Immature natural killer cell (primary cell): ENCODE data around the gene KRTAP10-6. TPM values are rescaled to one million over a fixed set of nuclear protein-coding genes. Genes with fewer than 3 reads are reported as not detected.
"Not testable (repeated sequence)": the region's sequence is repeated elsewhere in the genome, so short reads cannot be mapped to it uniquely, and the experiment has no call there.

ENCODE experiments used
- DNase-seq, 3 donors: peaks; one replicate each; pipeline ENCODE4 v3.0.0; 2022; ENCODE audit warnings: mixed read lengths in 1 of 3
- H3K27ac Mint-ChIP-seq, 6 donors: one replicate each; pipeline ENCODE4 v1.8.0; 2020; ENCODE audit warnings: mixed read lengths in 6 of 6, mild to moderate bottlenecking in 5 of 6, inconsistent platforms in 4 of 6, moderate library complexity in 3 of 6
- H3K27me3 Mint-ChIP-seq, 3 donors: one replicate each; pipeline ENCODE4 v1.8.0; 2020 to 2021; ENCODE audit warnings: low read depth in 3 of 3, mild to moderate bottlenecking in 3 of 3, mixed read lengths in 3 of 3, moderate library complexity in 3 of 3, inconsistent platforms in 1 of 3
- H3K36me3 Mint-ChIP-seq, 3 donors: one replicate each; pipeline ENCODE4 v1.8.0; 2020; ENCODE audit warnings: mixed read lengths in 3 of 3, inconsistent platforms in 2 of 3, mild to moderate bottlenecking in 2 of 3
- H3K4me1 Mint-ChIP-seq, 2 donors: one replicate each; pipeline ENCODE4 v1.8.0; 2020; ENCODE audit warnings: inconsistent platforms in 2 of 2, mild to moderate bottlenecking in 2 of 2, mixed read lengths in 2 of 2, moderate library complexity in 1 of 2
- H3K4me3 Mint-ChIP-seq, 5 donors: one replicate each; pipeline ENCODE4 v1.8.0; 2020; ENCODE audit warnings: mild to moderate bottlenecking in 5 of 5, mixed read lengths in 5 of 5, inconsistent platforms in 3 of 5, moderate library complexity in 3 of 5
- H3K9me3 Mint-ChIP-seq, 6 donors: one replicate each; pipeline ENCODE4 v1.8.0; 2020; ENCODE audit warnings: mild to moderate bottlenecking in 6 of 6, mixed read lengths in 6 of 6, inconsistent platforms in 4 of 6, moderate library complexity in 3 of 6
- polyA plus RNA-seq, 3 donors: library from polyadenylated mRNA; unstranded; fragments of 300-500 nt; fragmentation: Illumina TruSeq; gene quantifications; one replicate each; pipeline ENCODE4 v1.2.3, GENCODE V29; 2021

The KRTAP10-6 gene, protein sequence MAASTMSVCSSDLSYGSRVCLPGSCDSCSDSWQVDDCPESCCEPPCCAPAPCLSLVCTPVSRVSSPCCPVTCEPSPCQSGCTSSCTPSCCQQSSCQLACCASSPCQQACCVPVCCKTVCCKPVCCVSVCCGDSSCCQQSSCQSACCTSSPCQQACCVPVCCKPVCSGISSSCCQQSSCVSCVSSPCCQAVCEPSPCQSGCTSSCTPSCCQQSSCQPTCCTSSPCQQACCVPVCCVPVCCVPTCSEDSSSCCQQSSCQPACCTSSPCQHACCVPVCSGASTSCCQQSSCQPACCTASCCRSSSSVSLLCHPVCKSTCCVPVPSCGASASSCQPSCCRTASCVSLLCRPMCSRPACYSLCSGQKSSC
- not detected for polyA plus RNA-seq

GRCh38 chr21:44592446-44593311 is at the start of gene KRTAP10-6:
Gene KRTAP10-6, minus strand, starts transcription at chr21:44592505. Its CDS starts 21 bp downstream, at chr21:44592484.
- peaks cover 0 to 5% (median 0%) of the 10 kb centered on the region in 3 donors for H3K27me3 Mint-ChIP-seq
- H3K9me3 Mint-ChIP-seq, result no peaks in the 10 kb centered on the region
- no peak within 1 kb of the TSS for H3K4me3 Mint-ChIP-seq
- H3K27ac Mint-ChIP-seq, result no peak within 1 kb of the TSS
- H3K36me3 Mint-ChIP-seq, result no peaks in the 10 kb centered on the region
- no peaks in the 10 kb centered on the region for H3K4me1 Mint-ChIP-seq
- no peak for DNase-seq

- H3K4me3 Mint-ChIP-seq, result no peak overlapping the region
- H3K36me3 Mint-ChIP-seq, result peaks cover 9 to 17% (median 17%) of the 10 kb centered on the region in 3 donors
- peaks cover 13 to 35% (median 23%) of the 10 kb centered on the region in 6 donors for H3K9me3 Mint-ChIP-seq
- H3K27ac Mint-ChIP-seq, result no peak overlapping the region
- H3K27me3 Mint-ChIP-seq, result peaks cover 6 to 15% (median 11%) of the 10 kb centered on the region in 3 donors
- H3K4me1 Mint-ChIP-seq, result peaks cover 0 to 2% of the 10 kb centered on the region in 2 donors
- no peak for DNase-seq
These were observed 48.5 kb upstream of the KRTAP10-6 start for GRCh38 chr21:44640761-44641160.

DNA sequence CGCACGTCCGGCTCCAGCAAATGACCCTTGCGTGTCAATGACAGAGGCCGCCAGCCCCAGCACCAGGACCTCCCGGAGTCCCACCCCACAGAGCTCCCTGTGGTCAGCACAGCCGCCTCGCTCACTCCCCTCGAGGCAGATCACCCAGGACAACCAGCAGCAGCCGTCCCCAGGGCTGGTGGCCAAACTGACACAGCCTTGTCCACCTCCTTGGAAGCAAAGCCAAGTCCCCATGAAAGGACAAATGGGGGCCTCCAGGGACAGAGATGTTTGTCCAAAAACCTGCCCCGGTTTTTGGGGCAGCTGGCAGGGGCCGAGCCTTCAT is 47.0 kb upstream of the KRTAP10-6 start:
- H3K9me3 Mint-ChIP-seq, result peaks cover 3 to 21% (median 11%) of the 10 kb centered on the region in 6 donors
- H3K27me3 Mint-ChIP-seq, result peaks cover 1 to 15% (median 11%) of the 10 kb centered on the region in 3 donors
- peaks cover 4 to 12% (median 9%) of the 10 kb centered on the region in 3 donors for H3K36me3 Mint-ChIP-seq
- no peak overlapping the region for H3K27ac Mint-ChIP-seq
- DNase-seq, result no peak
- H3K4me1 Mint-ChIP-seq, result peaks cover 0 to 2% of the 10 kb centered on the region in 2 donors
- H3K4me3 Mint-ChIP-seq, result no peak overlapping the region

DNA sequence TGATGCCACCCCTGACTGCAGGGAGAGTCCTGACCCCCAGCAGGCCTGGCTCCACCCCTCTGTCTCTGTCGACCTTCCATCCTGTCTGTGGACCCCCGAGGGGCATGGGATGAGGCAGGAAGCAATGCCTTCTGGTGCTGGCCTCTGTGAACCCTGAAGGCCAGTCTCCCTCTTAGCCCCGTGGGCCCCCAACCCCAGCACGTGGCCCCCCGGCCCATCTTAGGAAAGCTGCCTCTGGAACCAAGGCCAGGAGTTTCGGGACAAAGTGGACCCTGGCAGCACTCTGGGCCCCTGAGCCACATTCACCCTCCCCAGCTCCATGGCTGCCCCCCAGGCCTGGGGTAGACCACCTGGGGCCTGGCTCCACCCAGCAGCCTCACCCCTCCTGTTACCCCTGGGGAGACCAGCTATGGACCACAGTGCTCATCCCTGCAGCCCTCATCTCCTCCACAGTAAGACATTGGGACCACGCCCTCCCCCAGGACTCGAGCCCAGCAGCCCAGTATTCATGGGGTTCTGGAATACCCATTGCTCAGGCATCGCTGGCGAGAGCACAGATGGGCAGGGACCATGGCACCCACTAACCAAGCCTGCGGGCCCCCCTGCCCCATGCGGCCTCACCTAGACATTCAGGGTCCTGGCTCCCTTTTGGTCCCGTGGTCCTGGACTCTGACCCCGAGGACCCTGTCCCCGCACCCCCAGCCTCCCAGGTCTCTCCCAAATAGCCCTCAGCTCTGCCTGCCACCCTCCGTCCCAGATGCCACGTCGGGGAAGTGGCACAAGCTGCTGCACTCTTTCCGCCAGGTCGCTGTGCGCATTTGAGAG is 46.4 kb upstream of the KRTAP10-6 start:
- H3K4me3 Mint-ChIP-seq, H3K4me1 Mint-ChIP-seq, H3K27ac Mint-ChIP-seq, H3K36me3 Mint-ChIP-seq, DNase-seq: not testable (repeated sequence)
- Mint-ChIP-seq H3K9me3 (peaks cover 1 to 15% (median 7%) of the 10 kb centered on the region in 6 donors), H3K27me3 (peaks cover 1 to 15% (median 11%) of the 10 kb centered on the region in 3 donors)

DNA sequence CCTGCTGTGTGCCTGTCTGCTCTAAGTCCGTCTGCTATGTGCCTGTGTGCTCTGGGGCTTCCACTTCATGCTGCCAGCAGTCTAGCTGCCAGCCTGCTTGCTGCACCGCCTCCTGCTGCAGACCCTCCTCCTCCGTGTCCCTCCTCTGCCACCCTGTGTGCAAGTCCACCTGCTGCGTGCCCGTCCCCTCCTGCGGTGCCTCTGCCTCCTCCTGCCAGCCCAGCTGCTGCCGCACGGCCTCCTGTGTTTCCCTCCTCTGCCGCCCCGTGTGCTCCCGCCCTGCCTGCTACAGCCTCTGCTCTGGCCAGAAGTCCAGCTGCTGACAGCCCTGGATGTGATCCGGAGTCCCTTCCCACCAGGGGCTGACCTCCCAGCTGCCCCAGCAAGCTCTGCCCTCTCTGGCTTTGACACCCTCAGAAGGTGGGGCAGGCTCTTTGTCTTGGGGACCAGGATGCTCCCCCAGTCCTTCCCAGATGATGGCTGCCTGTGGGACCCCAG is 45.6 kb upstream of the KRTAP10-6 start:
- not testable (repeated sequence) for H3K4me3 Mint-ChIP-seq
- H3K9me3 Mint-ChIP-seq, result peaks cover 4 to 15% (median 8%) of the 10 kb centered on the region in 6 donors

DNA sequence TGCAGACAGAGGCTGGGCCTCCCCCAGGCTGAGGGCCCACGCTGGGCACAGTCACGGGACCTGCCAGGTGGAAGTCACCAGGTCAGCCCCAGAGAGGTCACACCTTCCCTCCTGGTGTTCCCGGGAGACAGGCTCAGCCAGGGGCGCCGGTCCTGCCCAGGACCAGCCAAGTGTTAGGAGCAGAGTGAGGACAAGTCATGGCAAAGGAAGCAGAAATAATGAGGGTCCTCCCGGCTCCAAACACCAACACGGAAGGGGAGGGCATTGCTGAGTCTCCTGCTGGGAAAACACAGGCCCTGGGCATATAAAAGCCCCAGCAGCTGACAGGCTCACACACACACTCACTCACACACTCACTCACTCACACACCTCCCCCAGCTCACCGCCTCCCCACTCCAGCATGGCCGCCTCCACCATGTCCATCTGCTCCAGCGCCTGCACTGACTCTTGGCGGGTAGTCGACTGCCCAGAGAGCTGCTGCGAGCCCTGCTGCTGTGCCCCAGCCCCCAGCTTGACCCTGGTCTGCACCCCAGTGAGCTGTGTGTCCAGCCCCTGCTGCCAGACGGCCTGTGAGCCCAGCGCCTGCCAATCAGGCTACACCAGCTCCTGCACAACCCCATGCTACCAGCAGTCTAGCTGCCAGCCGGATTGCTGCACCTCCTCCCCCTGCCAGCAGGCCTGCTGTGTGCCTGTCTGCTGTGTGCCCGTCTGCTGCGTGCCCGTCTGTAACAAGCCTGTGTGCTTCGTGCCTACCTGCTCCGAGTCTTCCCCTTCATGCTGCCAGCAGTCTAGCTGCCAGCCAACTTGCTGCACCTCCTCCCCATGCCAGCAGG is 44.9 kb upstream of the KRTAP10-6 start, which contains the start of gene KRTAP10-10:
Gene KRTAP10-10, plus strand, starts transcription at position 339 of the 833 bp plus-strand sequence. Its CDS starts 62 bp downstream, at position 401.
- peaks cover 3 to 15% (median 7%) of the 10 kb centered on the region in 3 donors for H3K27me3 Mint-ChIP-seq
- H3K9me3 Mint-ChIP-seq, result peaks cover 9 to 19% (median 10%) of the 10 kb centered on the region in 6 donors
- DNase-seq, result no peak
- peaks cover 6 to 12% (median 11%) of the 10 kb centered on the region in 3 donors for H3K36me3 Mint-ChIP-seq
- no peak within 1 kb of the TSS for H3K4me3 Mint-ChIP-seq
- peak within 1 kb of the TSS in 2 of 6 donors; percentile 6 to 78 for H3K27ac Mint-ChIP-seq
- peaks cover 0 to 2% of the 10 kb centered on the region in 2 donors for H3K4me1 Mint-ChIP-seq

More for the DNA sequence above, 45.6 kb upstream of the KRTAP10-6 start:
- not testable (repeated sequence) for H3K4me1 Mint-ChIP-seq, H3K36me3 Mint-ChIP-seq, DNase-seq
- H3K27me3 Mint-ChIP-seq, result peaks cover 1 to 15% (median 7%) of the 10 kb centered on the region in 3 donors
- peak overlapping the region in 1 of 6 donors; percentile 78 for H3K27ac Mint-ChIP-seq

GRCh38 chr21:44636209-44637017 is 44.1 kb upstream of the KRTAP10-6 start:
- H3K27ac Mint-ChIP-seq, result peak overlapping the region in 1 of 6 donors; percentile 6
- peaks cover 3 to 15% (median 7%) of the 10 kb centered on the region in 3 donors for H3K27me3 Mint-ChIP-seq
- peaks cover 16 to 27% (median 17%) of the 10 kb centered on the region in 6 donors for H3K9me3 Mint-ChIP-seq
- H3K4me3 Mint-ChIP-seq, result no peak overlapping the region
- peaks cover 0 to 2% of the 10 kb centered on the region in 2 donors for H3K4me1 Mint-ChIP-seq
- no peak for DNase-seq
- peaks cover 15 to 19% (median 19%) of the 10 kb centered on the region in 3 donors for H3K36me3 Mint-ChIP-seq

DNA sequence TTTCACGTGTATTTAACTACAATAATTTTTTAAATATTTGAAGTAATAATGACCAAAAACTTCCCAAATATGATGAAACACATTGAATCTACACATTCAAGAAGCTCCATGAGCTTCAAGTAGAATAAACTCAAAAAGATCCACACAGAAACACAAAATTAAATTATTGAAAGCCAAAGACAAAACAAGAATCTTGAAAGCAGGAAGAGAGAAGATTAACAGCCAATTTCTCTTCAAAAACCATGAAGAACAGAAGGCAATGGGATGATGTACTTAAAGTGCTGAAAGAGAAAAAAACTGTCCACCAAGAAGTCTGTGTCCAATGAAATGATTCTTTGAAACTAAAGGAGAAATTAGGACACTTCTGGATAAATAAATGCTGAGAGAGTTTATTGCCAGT is 39.8 kb upstream of the KRTAP10-6 start:
- Mint-ChIP-seq H3K27me3 (peaks cover 2 to 10% (median 8%) of the 10 kb centered on the region in 3 donors), H3K36me3 (peaks cover 21 to 30% (median 24%) of the 10 kb centered on the region in 3 donors), H3K4me3 (peak overlapping the region in 1 of 5 donors; percentile 44)

DNA sequence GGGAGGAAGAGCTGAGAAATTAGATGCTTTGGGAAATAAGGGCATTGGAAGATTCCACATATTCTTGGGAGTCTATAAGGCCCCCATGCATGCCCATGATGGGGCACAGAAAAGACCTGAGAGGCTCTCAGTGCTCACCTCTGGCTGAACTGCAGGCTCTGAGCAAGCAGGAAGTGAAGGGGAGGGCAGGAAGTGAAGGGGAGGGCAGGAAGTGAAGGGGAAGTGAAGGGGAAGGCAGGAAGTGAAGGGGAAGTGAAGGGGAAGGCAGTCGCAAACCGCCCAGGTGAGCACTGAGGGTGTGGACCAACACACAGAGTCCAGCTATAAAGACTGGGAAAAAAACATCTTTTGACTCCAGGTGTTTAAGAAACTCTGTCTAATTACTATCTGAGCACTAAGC is 38.1 kb upstream of the KRTAP10-6 start:
- no peak for DNase-seq
- Mint-ChIP-seq H3K36me3 (peaks cover 21 to 30% (median 24%) of the 10 kb centered on the region in 3 donors), H3K27ac (peak overlapping the region; percentile 79 to 88 (median 85)), H3K9me3 (peaks cover 22 to 39% (median 33%) of the 10 kb centered on the region in 6 donors), H3K4me1 (peaks cover 48 to 50% of the 10 kb centered on the region in 2 donors), H3K27me3 (peaks cover 2 to 11% (median 3%) of the 10 kb centered on the region in 3 donors), H3K4me3 (peak overlapping the region; percentile 55 to 69 (median 68))

More for the DNA sequence above, 39.8 kb upstream of the KRTAP10-6 start:
- DNase-seq, result no peak
- peaks cover 22 to 39% (median 33%) of the 10 kb centered on the region in 6 donors for H3K9me3 Mint-ChIP-seq
- H3K4me1 Mint-ChIP-seq, result peaks cover 31 to 34% of the 10 kb centered on the region in 2 donors
- H3K27ac Mint-ChIP-seq, result peak overlapping the region in 1 of 6 donors; percentile 68

- Mint-ChIP-seq H3K4me3 (peak overlapping the region in 1 of 5 donors; percentile 44), H3K27ac (peak overlapping the region; percentile 27 to 88 (median 82)), H3K4me1 (peaks cover 57 to 65% of the 10 kb centered on the region in 2 donors), H3K27me3 (peaks cover 0 to 11% (median 4%) of the 10 kb centered on the region in 3 donors), H3K9me3 (peaks cover 28 to 48% (median 41%) of the 10 kb centered on the region in 6 donors), H3K36me3 (peaks cover 26 to 34% (median 31%) of the 10 kb centered on the region in 3 donors)
- no peak for DNase-seq
These were observed 36.5 kb upstream of the KRTAP10-6 start for GRCh38 chr21:44628707-44629391.

DNA sequence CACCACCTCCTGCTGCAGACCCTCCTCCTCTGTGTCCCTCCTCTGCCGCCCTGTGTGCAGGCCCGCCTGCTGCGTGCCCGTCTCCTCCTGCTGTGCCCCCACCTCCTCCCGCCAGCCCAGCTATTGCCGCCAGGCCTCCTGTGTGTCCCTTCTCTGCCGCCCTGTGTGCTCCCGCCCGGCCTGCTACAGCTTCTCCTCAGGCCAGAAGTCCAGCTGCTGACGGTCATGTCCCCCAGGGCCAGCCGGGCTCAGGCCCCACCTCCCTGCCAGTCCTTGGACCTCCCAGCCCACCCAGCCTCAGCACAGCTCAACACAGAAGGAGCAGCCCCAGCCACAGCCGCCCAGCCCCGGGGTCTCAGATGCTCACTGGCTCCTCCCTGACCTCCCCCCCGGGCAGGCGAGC is 35.5 kb upstream of the KRTAP10-6 start:
- not testable (repeated sequence) for DNase-seq
- H3K27me3 Mint-ChIP-seq, result peaks cover 2 to 11% (median 6%) of the 10 kb centered on the region in 3 donors
- H3K27ac Mint-ChIP-seq, result peak overlapping the region in 5 of 6 donors; percentile 24 to 85 (median 53)
- peaks cover 57 to 68% of the 10 kb centered on the region in 2 donors for H3K4me1 Mint-ChIP-seq
- H3K9me3 Mint-ChIP-seq, result peaks cover 26 to 50% (median 46%) of the 10 kb centered on the region in 6 donors
- peak overlapping the region in 4 of 5 donors; percentile 38 to 70 (median 60) for H3K4me3 Mint-ChIP-seq
- H3K36me3 Mint-ChIP-seq, result peaks cover 30 to 36% (median 36%) of the 10 kb centered on the region in 3 donors
